LoVo (cell line): ENCODE data around the gene BEST1.

ENCODE experiments used
- DNase-seq: peaks from one replicate; pipeline ENCODE4 v3.0.0-alpha.2; 2016; ENCODE audit warnings: low spot score

Gene BEST1

DNA sequence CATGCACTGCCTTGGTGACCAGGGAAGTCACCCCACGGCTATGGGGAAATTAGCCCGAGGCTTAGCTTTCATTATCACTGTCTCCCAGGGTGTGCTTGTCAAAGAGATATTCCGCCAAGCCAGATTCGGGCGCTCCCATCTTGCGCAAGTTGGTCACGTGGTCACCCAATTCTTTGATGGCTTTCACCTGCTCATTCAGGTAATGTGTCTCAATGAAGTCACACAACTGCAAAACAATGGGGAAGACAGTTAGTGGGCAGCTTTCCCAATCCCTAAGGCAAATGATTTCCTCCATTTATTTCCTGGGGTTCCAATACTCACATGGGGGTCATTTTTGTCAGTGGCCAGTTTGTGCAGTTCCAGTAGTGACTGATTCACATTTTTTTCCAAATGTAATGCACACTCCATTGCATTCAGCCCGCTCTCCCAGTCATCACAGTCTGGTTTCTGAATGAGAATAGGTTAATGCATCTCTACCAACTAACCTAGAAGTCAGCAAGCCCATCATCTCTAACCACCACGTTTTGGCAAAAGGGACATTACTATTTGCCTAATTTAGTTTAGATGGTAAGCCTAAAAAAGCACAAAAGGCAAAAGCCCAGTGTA lies 14.6 kb downstream of the BEST1 start:
- peak; percentile 53 for DNase-seq

DNA sequence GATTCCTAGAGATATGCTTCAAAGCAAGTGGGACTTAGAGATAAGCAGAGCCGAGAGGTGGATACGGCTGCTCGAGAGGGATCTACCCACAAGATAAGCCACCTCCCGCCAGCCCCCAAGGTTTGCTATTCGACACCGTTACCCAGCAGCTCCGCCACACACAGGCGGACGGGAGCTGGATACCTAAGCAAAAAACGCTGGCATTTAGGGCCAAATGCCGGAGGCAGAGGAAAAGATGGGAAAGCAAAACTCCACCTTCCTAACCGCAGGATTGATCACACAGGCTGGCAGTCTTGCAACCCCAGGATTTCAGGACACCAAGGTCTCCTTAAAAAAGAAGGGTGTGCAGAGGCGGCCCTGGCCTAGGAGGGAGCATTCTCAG lies 16.6 kb downstream of the BEST1 start:
- DNase-seq, result peak; percentile 21

DNA sequence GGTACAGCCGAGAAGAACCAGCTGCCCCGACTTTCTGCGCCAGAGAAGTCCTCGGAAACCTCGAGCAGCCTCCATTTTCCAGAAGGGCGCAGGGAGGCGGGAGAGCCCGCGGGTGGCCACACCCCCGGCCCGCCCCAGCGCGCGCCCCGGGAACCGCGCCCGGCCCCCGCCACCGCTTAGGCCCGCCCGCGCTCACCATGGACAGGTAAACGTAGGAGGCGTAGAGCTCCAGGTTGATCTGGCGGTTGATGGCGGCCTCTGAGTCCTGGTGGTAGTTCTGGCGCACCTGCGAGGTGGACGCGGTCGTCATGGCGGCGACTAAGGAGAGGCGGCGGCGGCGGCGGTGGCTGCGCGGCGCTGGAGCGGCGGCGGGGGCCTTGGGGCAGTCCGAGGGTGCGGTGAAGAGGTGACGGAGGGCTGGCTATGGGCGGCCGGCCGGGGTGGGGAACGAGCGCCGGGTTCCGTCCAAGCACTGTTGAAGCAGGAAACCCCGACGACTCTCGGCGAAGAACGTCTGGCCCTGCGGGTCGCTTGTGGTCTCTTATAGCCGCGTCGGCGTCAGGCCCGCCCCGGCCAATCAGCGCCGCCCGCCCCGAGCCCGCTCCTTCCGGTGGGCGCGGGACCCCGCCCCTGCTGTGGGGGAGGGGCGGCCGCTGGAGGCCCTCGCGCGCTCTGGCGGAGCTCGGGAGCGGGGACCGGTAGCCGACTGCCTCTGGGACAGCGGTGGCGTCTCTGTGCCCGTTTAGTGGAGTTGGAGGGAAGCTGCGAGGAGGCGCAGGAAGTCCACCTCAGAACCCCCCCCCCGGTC lies 17.2 kb downstream of the BEST1 start, which contains the start of gene FTH1:
TSS of gene FTH1 (minus strand) at position 519 of the 808 bp plus-strand sequence. CDS start at position 310, 209 bp downstream.
- DNase-seq, result peak; percentile 92

DNA sequence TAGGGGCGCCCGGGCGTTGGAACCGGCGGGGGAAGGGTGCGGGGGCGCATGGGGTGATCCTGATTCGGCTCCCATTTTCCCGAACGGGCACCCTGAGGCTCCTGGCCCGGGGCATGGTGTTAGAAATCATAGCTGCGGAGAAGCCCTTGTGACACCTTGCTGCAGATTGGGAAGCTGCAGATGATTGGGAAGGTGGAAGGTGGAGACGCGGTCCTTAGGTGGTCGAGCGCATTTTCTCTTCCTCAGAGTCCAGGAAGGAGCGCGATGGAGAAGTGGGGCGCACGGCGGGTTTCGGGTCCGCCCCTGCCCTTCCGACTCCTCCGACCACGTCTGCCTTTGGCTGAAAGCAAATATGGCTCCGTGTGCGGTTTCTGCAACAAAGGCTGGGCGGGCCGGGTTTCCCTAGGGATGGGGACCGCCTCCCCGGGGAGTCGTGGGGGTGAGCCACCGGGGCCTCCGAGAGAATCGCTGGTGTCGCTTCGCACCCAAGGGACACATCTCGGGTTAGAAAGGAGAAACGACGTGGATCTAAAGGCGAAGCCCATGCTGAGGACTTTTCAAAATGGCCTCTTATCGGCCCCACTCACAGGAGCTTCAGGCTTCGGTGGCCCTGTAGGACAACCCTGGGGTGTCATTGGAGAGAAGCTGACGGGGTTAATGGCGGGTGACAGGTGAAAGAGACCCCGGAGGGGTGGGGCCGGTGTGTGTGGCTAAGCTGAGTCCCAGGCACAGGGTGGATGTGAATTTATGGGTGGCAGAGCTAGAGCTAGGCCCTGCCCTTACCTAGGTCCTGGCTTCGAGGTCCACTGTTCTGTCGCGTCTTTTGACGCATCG lies 18.0 kb downstream of the BEST1 start:
- DNase-seq, result peak; percentile 29

DNA sequence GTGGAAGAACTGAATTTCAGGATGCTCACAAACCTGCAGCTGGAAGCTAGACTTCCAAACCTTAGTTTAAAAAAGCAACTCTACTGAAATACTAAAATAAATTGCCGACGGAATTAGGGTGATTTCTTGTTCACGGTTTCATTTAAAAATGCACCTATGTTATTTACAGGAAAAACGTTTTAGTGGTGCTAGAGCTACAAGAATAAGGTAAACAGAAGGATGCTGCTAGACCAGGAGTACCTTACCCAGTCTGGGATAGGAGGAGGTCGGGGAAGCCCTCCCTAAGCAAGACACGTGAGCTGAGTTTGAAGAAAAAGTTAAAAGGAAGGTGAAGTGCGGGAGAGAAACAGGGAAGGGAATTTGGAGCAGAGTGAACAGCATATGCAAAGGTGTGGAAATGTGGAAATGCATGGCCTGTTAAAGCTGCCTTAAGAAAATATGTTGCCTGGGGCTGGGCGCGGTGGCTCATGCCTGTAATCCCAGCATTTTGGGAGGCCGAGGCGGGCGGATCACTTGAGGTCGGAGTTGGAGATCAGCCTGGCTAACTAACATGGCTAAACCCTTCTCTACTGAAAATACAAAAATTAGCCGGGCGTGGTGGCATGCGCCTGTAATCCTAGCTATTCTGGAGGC lies 18.7 kb downstream of the BEST1 start:
- DNase-seq, result no peak

DNA sequence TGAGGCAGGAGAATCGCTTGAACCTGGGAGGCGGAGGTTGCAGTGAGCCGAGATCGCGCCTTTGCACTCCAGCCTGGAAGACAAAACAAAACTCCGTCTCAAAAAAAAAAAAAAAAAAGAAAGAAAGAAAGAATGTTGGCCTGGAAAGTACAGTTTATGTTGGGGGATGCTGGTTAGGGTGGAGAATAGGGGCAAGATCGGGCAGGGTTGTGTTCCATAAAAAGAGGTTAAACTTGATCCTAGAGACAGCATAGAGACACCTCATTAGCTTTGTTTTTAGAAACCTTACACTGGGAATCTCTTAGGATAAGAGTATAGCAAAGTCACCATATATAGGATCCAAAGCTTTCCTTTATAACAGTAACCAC lies 19.2 kb downstream of the BEST1 start:
- no peak for DNase-seq

DNA sequence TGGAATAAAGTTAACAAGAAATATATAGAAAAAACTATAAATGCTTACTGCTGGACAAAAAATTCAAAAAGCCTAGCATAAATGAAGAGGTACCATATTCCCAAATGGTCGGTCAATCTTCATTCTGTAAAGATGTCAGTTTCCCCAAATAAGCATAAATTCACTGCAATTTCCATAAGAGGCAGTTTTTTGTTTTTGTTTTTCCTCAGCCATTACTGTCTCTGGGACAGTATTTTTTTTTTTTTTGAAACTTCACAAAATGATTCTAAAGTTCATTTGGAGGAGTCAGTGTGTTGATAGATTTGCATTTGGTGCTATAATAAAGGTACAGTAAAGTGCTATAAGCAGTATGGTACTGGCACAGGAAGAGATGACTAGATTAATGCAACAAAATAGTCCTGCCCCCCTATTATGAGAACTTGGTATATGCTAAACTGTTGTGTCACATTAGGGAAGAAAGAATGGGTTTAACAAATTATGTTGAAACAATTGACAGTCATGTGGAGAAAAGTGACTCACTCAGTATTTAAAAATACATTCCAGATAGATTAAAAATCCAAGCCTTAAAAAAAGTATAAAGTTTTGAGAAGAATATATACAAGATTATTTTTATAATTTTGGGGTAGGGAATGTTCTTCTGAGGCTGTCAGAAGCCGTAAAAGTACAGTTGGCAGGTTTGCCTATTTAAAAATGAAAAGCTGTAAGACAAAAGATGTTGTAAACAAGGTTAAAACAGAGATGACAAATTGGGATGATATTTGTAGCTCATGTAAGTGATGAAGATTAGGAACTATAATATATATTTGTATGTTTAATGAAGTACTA lies 19.9 kb downstream of the BEST1 start:
- DNase-seq, result peak; percentile 48

DNA sequence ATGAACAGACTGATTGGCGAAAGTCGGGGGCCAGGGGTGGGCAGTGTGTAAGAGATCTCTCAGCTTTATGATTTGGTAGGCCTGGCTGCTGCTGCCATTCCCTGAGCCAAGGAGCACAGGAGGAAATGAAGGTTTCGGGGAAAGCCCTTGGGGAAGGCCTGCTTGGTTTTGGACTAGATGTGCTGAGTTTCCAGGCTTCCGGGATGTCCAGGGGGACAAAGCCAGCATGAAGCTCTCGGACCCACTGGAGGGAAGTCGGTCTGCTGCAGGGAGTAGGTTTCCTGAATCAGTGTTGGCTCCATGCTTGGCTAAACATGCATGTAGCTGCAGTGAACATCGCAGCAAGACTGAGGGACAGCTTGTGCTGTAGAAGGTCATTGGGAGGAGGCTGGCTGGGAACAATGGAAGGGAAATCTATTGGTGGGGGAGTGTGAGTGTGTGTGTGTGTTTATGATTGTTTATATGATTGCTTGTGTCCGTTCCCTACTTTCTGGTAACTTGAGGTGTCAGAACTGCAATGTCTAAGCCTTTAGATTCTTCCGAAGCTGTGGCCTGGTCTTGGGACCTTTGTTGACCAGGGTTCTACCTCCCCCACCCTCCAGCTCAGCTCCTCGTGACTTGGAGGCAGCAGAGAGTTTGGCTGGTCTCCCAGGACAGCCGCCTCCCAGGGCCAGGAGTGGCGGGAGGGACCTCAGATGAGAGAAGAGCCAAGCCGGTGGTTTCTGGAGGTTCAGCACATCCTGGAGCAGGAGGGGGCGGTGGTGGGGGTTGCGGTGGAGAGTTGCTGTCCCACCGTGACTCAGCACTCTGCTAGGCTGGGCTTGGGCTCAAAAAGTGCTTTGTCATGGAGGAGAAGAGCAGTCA lies 21.3 kb downstream of the BEST1 start:
- peak; percentile 96 for DNase-seq

DNA sequence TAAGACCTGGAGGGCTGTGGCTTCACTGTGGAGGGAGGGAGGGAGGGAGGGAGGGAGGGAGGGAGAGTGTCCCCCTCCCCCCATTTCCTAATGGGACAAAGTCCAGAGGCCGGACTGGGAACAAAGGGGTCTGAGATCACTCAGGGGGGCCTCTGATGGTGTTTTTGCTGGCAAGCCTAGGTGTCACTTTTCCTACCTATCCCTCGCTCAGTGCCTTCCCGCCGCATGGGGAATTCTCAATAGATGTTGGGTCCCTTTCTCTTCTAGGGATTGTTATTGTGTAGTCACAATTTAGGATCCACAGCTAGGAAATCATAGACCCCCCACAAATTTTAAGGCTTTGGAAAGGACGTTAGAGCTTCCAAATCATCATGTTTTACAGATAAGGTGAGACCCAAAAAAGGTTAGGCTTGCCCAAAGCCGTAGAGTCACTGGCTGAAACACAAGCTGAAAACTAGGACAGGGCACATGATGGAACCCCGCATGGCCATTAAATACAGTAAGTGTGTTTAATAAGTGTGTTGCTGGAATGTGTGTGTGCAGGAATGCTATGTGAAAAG lies 22.0 kb downstream of the BEST1 start:
- no peak for DNase-seq

DNA sequence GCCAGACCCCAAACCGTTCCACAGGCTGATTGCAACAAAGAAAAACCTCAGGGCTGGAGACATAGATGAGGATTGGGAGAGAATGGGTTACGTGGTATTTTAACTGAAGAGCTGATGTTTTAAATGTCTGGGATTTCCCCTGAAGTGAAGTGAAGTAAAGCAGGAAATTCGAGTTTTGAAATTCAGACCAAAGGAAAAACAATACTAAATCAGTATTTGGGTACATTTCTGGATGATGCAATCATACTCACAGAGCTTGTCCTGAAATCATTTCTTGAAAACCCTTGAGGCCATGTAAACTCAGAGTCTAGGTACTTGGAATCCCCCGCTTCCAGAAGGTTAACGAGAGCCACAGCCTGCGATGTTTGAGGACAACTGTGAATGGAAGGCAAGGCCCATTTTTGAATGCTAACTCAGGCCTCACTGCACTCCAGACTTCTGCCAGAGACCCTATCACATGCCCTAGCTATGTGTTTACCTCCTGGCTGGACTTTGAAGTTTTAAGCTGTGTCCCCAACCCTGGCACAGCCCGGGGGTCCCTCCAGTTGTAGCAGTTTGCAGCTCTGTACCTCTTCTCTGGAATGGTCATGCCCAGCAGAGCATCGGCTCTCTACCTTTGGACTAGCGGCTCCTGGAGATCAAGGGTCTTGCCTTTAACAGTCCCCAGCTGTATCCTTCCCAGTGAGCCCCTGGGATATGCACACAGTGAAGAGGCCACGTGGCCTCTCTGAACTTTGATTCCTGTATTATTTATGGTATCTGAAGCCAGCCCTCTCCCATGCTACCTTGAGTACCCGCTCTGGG lies 22.7 kb downstream of the BEST1 start:
- DNase-seq, result peak; percentile 29

DNA sequence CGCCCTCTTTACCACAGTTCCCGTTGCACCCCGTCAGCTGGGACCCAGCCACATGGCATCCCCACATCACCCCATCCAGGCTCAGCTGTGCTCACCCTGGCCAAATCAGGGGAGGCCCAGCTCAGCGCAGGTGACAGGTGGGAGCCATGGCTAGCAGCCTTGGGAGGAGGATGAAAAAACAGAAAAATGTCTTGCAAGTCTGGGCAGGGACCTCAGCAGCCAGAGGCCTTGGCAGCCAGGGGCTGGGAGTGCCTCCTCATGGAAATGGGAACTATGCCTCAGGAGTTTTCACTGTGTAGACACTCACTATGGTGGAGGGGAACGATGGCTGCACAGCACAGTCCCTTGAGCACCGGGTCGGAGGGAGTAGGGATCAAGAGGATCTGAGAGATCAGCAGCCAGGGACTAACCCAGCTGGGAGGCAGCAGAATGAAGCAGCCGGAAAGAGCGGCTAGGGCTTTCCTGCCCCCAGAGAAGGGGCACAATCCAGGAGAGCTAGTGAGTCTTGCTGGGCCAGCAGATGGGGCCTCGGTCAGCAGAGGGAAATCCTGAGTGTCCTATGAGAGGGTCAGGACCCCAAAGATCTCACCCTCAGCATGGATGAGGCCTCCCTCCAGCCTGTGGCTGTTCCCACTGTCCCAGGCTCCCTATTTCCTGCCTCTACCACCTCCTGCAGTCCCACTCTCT lies 23.5 kb downstream of the BEST1 start:
- no peak for DNase-seq

DNA sequence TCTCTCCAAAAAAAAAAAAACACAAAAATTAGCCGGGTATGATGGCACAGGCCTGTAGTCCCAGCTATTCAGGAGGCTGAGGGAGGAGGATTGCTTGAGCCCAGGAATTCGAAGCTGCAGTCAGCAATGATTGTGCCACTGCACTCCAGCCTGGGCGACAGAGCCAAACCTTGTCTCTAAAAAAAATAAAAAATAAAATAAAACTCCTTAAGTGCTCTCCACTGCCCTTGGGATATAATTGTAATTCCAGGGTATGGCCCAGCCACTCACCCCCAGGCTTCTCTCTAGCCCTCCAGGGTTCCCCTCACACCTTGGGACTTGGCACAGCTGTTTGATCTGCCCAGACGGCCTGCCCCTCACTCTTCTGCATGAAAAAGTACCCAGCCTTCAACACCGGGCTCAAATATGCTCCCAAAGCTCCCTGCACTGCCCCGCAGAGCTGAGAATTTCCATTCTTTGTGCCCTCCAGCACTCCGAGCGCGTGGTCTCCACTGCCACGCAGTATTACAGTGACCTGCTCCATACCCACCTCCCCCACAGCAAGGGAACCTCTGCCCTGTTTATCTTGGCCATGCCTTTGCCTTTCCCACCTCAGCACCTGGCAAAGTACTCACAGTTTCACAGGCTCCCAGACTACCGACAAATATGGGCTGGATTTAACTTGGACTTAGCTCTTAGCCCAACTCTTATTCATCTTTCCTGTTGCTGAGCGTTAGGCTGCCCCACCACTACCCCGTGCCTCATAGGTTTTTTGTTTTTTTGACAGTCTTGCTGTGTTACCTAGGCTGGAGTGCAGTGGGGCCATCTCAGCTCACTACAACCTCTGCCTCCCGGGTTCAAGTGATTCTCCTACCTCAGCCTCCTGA lies 24.8 kb downstream of the BEST1 start:
- peak; percentile 53 for DNase-seq

DNA sequence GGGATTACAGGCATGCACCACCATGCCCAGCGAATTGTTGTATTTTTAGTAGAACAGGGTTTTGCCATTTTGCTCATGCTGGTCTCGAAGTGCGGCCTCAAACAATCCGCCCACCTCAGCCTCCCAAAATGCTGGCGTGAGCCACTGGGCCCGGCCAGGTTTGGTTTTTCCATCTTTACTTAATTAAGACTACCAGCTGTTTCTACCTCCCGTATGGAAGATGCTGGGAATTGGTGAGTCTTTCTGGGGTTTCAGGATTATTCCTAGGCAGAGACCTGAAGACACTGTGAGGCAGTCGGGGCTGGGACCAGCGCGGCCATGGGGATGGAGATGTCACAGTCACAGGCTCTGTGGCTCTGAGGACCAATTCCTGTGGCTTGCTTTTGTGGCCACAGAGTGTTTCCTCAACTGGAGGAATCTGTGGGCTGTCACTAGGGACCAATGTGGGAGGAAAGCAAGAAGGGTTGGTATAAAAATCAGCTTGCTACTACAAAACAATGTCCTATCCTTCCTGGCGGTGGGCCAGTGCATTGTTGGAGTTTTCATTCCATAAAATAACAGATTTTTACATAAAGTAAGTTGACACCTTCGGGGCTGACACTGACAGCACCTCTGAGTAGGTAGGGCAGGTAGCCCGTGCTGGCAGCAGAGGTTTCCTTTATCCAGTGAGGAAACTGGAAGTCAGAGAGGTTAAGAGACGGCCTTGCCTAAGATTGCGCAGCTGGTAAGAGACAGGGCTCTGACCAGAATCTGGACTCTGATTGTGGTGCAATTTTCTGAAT lies 25.7 kb downstream of the BEST1 start:
- no peak for DNase-seq

DNA sequence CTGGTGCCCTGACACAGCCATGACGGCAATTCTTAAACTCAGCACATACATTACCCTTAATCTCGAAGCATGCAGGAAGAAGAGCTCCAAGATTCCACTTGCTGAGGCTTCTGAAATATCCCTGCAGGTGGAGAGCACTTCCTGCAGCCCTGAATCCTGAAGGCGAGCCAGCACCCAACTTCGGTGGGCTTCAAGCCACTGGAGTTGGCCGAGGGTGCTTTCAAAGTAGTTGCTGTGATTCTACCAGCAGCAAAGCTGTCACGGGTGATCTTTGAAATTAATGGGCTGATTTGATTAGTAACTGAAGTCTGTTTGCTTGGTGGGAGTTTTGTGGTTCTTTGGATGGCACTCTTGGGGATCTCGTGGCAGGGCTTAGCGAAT lies 26.3 kb downstream of the BEST1 start:
- DNase-seq, result no peak

DNA sequence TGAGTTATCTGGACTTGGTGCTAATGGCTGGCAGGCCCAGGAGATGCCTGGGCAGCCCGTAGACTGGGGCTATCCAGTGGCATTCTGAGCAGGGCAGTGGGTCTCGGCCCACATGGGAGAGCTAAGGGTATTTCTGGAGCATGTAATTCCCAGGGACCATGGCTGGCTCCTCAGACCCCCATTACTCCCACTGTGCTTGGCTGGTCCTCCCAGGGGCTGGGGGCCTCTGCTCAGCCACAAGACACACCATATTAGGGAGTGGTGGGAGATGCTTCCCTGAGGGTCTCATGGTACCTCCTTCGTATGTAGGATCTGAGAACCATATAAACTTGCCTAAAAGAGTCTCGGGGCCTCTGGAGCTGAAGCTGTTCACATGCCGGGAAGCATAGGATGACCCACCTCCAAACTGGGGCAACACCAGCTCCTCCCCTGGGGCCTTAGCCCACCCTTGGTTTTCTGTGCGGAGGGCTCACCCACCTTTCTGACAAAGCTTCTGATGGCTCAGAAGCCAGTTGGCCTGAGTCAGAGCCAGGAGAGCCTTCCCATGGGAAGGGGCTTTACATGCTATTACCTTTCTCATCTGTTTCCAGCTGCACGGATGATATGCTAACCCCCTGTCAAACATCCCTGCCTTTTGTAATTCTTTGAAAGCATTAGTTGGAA lies 26.8 kb downstream of the BEST1 start:
- DNase-seq, result no peak
